IPS DF 6.9 (cell line): Measurements from ENCODE around the gene C4B.
A peak's percentile ranks its signal among the peaks of the same experiment; 100 is the strongest.
"Not testable (repeated sequence)": the region's sequence is repeated elsewhere in the genome, so short reads cannot be mapped to it uniquely, and the experiment has no call there.

ENCODE experiments used
- DNase-seq: peaks from one replicate; pipeline ENCODE4 v3.0.0-alpha.2; 2013; ENCODE audit warnings: low read depth, low spot score
- H3K27ac ChIP-seq: one replicate; pipeline ENCODE4 v1.5.1; 2013; ENCODE audit warnings: low read length, control low read depth
- H3K27me3 ChIP-seq: 2 replicates; pipeline ENCODE4 v1.6.1; 2013; ENCODE audit warnings: mild to moderate bottlenecking, low read length; ENCODE audit not compliant: control insufficient read depth, insufficient read depth
- H3K36me3 ChIP-seq: 2 replicates; pipeline ENCODE4 v1.6.1; 2013; ENCODE audit warnings: low read length; ENCODE audit not compliant: control insufficient read depth, insufficient read depth
- H3K4me1 ChIP-seq: 2 replicates; pipeline ENCODE4 v1.6.1; 2013; ENCODE audit warnings: low read length; ENCODE audit not compliant: control insufficient read depth, insufficient read depth
- H3K4me3 ChIP-seq: 2 replicates; pipeline ENCODE4 v1.5.1; 2013; ENCODE audit warnings: mild to moderate bottlenecking, low read length
- H3K9me3 ChIP-seq: 2 replicates; pipeline ENCODE4 v1.6.1; 2013; ENCODE audit warnings: low read length, inconsistent platforms; ENCODE audit not compliant: control insufficient read depth, insufficient read depth
- WGBS: extraction: QIAGEN DNeasy Blood & Tissue Kit; methylation state at CpG from one replicate; pipeline ENCODE4 v1.1.7; 2013; ENCODE audit warnings: mixed read lengths, missing lambda C conversion rate; ENCODE audit not compliant: insufficient read length, insufficient coverage; 5-methylcytosine and 5-hydroxymethylcytosine counted together

Gene C4B

GRCh38 chr6:32045811-32046449, 31.3 kb downstream of the C4B start:
- no peaks in the 10 kb centered on the region for H3K9me3 ChIP-seq
- H3K4me3 ChIP-seq = no peak overlapping the region
- no peaks in the 10 kb centered on the region for H3K27me3 ChIP-seq
- no peak overlapping the region for H3K27ac ChIP-seq
- no peaks in the 10 kb centered on the region for H3K36me3 ChIP-seq
- H3K4me1 ChIP-seq = no peaks in the 10 kb centered on the region
- no CpG with 5 or more reads among the region's 22 CpGs for whole genome bisulfite sequencing
- DNase-seq = no peak

- Histone ChIP-seq H3K27ac (no peak overlapping the region), H3K9me3 (no peaks in the 10 kb centered on the region), H3K4me1 (no peaks in the 10 kb centered on the region), H3K27me3 (no peaks in the 10 kb centered on the region), H3K36me3 (no peaks in the 10 kb centered on the region), H3K4me3 (no peak overlapping the region)
- no CpG with 5 or more reads among the region's 14 CpGs for WGBS
- DNase-seq = no peak
Observed at GRCh38 chr6:32046450-32047083, 32.0 kb downstream of the C4B start.

GRCh38 chr6:32047084-32047478, 32.5 kb downstream of the C4B start:
- DNase-seq = no peak
- H3K9me3 ChIP-seq = no peaks in the 10 kb centered on the region
- no peaks in the 10 kb centered on the region for H3K27me3 ChIP-seq
- H3K27ac ChIP-seq = no peak overlapping the region
- H3K36me3 ChIP-seq = no peaks in the 10 kb centered on the region
- H3K4me3 ChIP-seq = no peak overlapping the region
- no CpG with 5 or more reads among the region's 11 CpGs for WGBS
- H3K4me1 ChIP-seq = no peaks in the 10 kb centered on the region

- no peak overlapping the region for H3K4me3 ChIP-seq
- no CpG with 5 or more reads among the region's 6 CpGs for WGBS
Observed at GRCh38 chr6:32047539-32047854, 32.9 kb downstream of the C4B start.

GRCh38 chr6:32047855-32048766, 33.5 kb downstream of the C4B start:
- H3K27me3 ChIP-seq = no peaks in the 10 kb centered on the region
- no peak overlapping the region for H3K27ac ChIP-seq
- H3K4me1 ChIP-seq = no peaks in the 10 kb centered on the region
- no peak overlapping the region for H3K4me3 ChIP-seq
- H3K9me3 ChIP-seq = no peaks in the 10 kb centered on the region
- WGBS = no CpG with 5 or more reads among the region's 42 CpGs
- H3K36me3 ChIP-seq = no peaks in the 10 kb centered on the region
- DNase-seq = peak; percentile 71

More at GRCh38 chr6:32047539-32047854, 32.9 kb downstream of the C4B start:
- H3K9me3 ChIP-seq = no peaks in the 10 kb centered on the region
- no peaks in the 10 kb centered on the region for H3K36me3 ChIP-seq
- H3K4me1 ChIP-seq = no peaks in the 10 kb centered on the region
- no peak for DNase-seq
- no peak overlapping the region for H3K27ac ChIP-seq
- H3K27me3 ChIP-seq = no peaks in the 10 kb centered on the region

- H3K36me3 ChIP-seq, H3K27ac ChIP-seq, H3K27me3 ChIP-seq, H3K9me3 ChIP-seq, H3K4me3 ChIP-seq, H3K4me1 ChIP-seq, DNase-seq: not testable (repeated sequence)
- no CpG with 5 or more reads among the region's 21 CpGs for WGBS
Observed at GRCh38 chr6:32049149-32049548, 34.6 kb downstream of the C4B start.

GRCh38 chr6:32049736-32050135, 35.1 kb downstream of the C4B start:
- H3K36me3 ChIP-seq, H3K4me3 ChIP-seq, DNase-seq, H3K4me1 ChIP-seq, H3K27ac ChIP-seq, H3K9me3 ChIP-seq, H3K27me3 ChIP-seq: not testable (repeated sequence)
- no CpG with 5 or more reads among the region's 11 CpGs for WGBS

GRCh38 chr6:32050562-32050961, 36.0 kb downstream of the C4B start:
- Histone ChIP-seq H3K9me3 (no peaks in the 10 kb centered on the region), H3K27ac (no peak overlapping the region), H3K36me3 (no peaks in the 10 kb centered on the region), H3K4me1 (no peaks in the 10 kb centered on the region), H3K27me3 (no peaks in the 10 kb centered on the region), H3K4me3 (no peak overlapping the region)
- DNase-seq = no peak
- no CpG with 5 or more reads among the region's 5 CpGs for WGBS

- not testable (repeated sequence) for H3K27me3 ChIP-seq, H3K27ac ChIP-seq, H3K4me1 ChIP-seq, H3K36me3 ChIP-seq, H3K9me3 ChIP-seq, DNase-seq, H3K4me3 ChIP-seq
- WGBS = no CpG with 5 or more reads among the region's 20 CpGs
Observed at GRCh38 chr6:32052626-32053025, 38.0 kb downstream of the C4B start.

- H3K4me3 ChIP-seq, H3K9me3 ChIP-seq, H3K27ac ChIP-seq, H3K27me3 ChIP-seq, H3K36me3 ChIP-seq, H3K4me1 ChIP-seq, DNase-seq: not testable (repeated sequence)
- no CpG with 5 or more reads among the region's 13 CpGs for WGBS
Observed at GRCh38 chr6:32053314-32053713, 38.7 kb downstream of the C4B start.
